Tibial nerve (tissue), 4 donors: ENCODE results near the gene RPL19. TPM values are rescaled to one million over a fixed set of nuclear protein-coding genes. Genes with fewer than 3 reads are reported as not detected.

Experiments
- DNase-seq, 2 donors: peaks; one replicate each; pipeline ENCODE4 v3.0.0-alpha.2; 2019; ENCODE audit warnings: low spot score in 2 of 2
- H3K27ac ChIP-seq, 4 donors: fragments of 200-600 bp; sonication (generic) in 3 of 4; one replicate each; pipeline ENCODE4 v1.5.1; 2017 to 2019; ENCODE audit warnings: mild to moderate bottlenecking in 1 of 4
- H3K27me3 ChIP-seq, 2 donors: fragments of 200-600 bp; sonication (generic) in 1 of 2; one replicate each; pipeline versions ENCODE4 v1.5.1 to v1.6.0; 2017 to 2019
- H3K36me3 ChIP-seq, 3 donors: fragments of 200-600 bp; sonication (generic); one replicate each; pipeline ENCODE4 v1.5.1; 2018 to 2019
- H3K4me1 ChIP-seq, 4 donors: fragments of 200-600 bp; sonication (generic) in 3 of 4; one replicate each; pipeline ENCODE4 v1.5.1; 2017 to 2019
- H3K4me3 ChIP-seq, 4 donors: fragments of 200-600 bp; sonication (generic) in 3 of 4; one replicate each; pipeline ENCODE4 v1.5.1; 2017 to 2019; ENCODE audit warnings: mild to moderate bottlenecking in 1 of 4, moderate library complexity in 1 of 4
- H3K9me3 ChIP-seq, 4 donors: fragments of 200-600 bp; sonication (generic) in 3 of 4; one replicate each; pipeline ENCODE4 v1.5.1; 2017 to 2019
- CTCF ChIP-seq, 5 experiments: fragments of 200-600 bp in 3 of 5; fragments of 450-650 bp in 2 of 5; sonication (generic) in 3 of 5; IDR thresholded peaks; one replicate each; pipeline ENCODE4 v1.5.1; 2016 to 2019; ENCODE audit warnings: antibody characterized with exemption in 5 of 5, mild to moderate bottlenecking in 3 of 5, moderate library complexity in 2 of 5
- EP300 ChIP-seq, 2 donors: sonication (generic); formaldehyde crosslinking; IDR thresholded peaks; one replicate each; pipeline ENCODE4 v1.6.1; 2017; ENCODE audit warnings: antibody characterized with exemption in 2 of 2, mild to moderate bottlenecking in 1 of 2
- POLR2A ChIP-seq, 2 donors: fragments of 450-650 bp; IDR thresholded peaks; one replicate each; pipeline ENCODE4 v1.6.1; 2017; ENCODE audit warnings: antibody characterized with exemption in 2 of 2, mild to moderate bottlenecking in 2 of 2, moderate library complexity in 2 of 2
- WGBS, 2 donors: methylation state at CpG; one replicate each; pipeline ENCODE4 v1.1.5; 2018; 5-methylcytosine and 5-hydroxymethylcytosine counted together
- total RNA-seq, 4 donors: library from RNA; depleted of rRNA; stranded (reverse); fragments of >200 nt; gene quantifications; one replicate each; pipeline ENCODE4 v1.1.0, GENCODE V29; 2016

Gene RPL19
- total RNA-seq, 4 donors from 2014 or later: 2,381 to 3,486 (median 2,809) TPM

- no peaks in the 10 kb centered on the region for H3K9me3 ChIP-seq
- no peak for TF ChIP-seq CTCF (IDR thresholded peaks at IDR 0.05)
- TF ChIP-seq EP300 (IDR thresholded peaks at IDR 0.05): peak in 1 of 2 donors; percentile 59
- peak in 1 of 2 donors; percentile 52 for TF ChIP-seq POLR2A (IDR thresholded peaks at IDR 0.05)
- WGBS, 2 donors: 0 to 1% methylated on average over 29 to 48 of the region's 55 CpGs
- peaks cover 0 to 67% (median 37%) of the 10 kb centered on the region in 4 donors for H3K4me1 ChIP-seq
- DNase-seq: peak; percentile 64 to 65
- peak within 1 kb of the TSS; percentile 61 to 95 (median 74) for H3K4me3 ChIP-seq
- no peaks in the 10 kb centered on the region for H3K27me3 ChIP-seq
- peaks cover 0 to 28% (median 15%) of the 10 kb centered on the region in 3 donors for H3K36me3 ChIP-seq
- H3K27ac ChIP-seq: peak within 1 kb of the TSS; percentile 67 to 97 (median 87)
These were observed 2.5 kb upstream of the RPL19 start, which contains the start of gene CACNB1 for GRCh38 chr17:39197380-39198185. Gene CACNB1 (minus strand): TSS chr17:39197669. CDS start chr17:39197495, 174 bp downstream.

- Histone ChIP-seq H3K9me3 (no peaks in the 10 kb centered on the region), H3K36me3 (peaks cover 0 to 28% (median 21%) of the 10 kb centered on the region in 3 donors), H3K27me3 (no peaks in the 10 kb centered on the region), H3K4me3 (peak overlapping the region in 3 of 4 donors; percentile 61 to 84 (median 64)), H3K4me1 (peaks cover 0 to 70% (median 37%) of the 10 kb centered on the region in 4 donors), H3K27ac (peak overlapping the region; percentile 67 to 97 (median 87))
- WGBS, 2 donors: 67 to 77% methylated on average over 4 of the region's 4 CpGs
- peak in 1 of 2 donors; percentile 36 for DNase-seq
- no peak for TF ChIP-seq EP300 (IDR thresholded peaks at IDR 0.05)
- no peak for TF ChIP-seq CTCF (IDR thresholded peaks at IDR 0.05)
- no peak for TF ChIP-seq POLR2A (IDR thresholded peaks at IDR 0.05)
These were observed 1.9 kb upstream of the RPL19 start for GRCh38 chr17:39198186-39198566.

GRCh38 chr17:39199820-39200069, 338 bp upstream of the RPL19 start:
- H3K4me3 ChIP-seq: peak overlapping the region; percentile 66 to 82 (median 73)
- no peak for TF ChIP-seq POLR2A (IDR thresholded peaks at IDR 0.05)
- no peak for TF ChIP-seq CTCF (IDR thresholded peaks at IDR 0.05)
- TF ChIP-seq EP300 (IDR thresholded peaks at IDR 0.05): peak in 1 of 2 donors; percentile 97
- H3K4me1 ChIP-seq: peaks cover 0 to 65% (median 36%) of the 10 kb centered on the region in 4 donors
- peaks cover 0 to 35% (median 34%) of the 10 kb centered on the region in 3 donors for H3K36me3 ChIP-seq
- peak; percentile 88 to 93 for DNase-seq
- H3K9me3 ChIP-seq: no peaks in the 10 kb centered on the region
- 1% methylated on average over 10 of the region's 10 CpGs for WGBS, 2 donors
- no peaks in the 10 kb centered on the region for H3K27me3 ChIP-seq
- peak overlapping the region; percentile 96 to 98 (median 97) for H3K27ac ChIP-seq

- Histone ChIP-seq H3K4me1 (peaks cover 0 to 52% (median 24%) of the 10 kb centered on the region in 4 donors), H3K27ac (peak overlapping the region; percentile 96 to 98 (median 97)), H3K27me3 (no peaks in the 10 kb centered on the region), H3K36me3 (peaks cover 0 to 42% (median 34%) of the 10 kb centered on the region in 3 donors), H3K4me3 (peak overlapping the region; percentile 66 to 82 (median 73)), H3K9me3 (no peaks in the 10 kb centered on the region)
- TF ChIP-seq POLR2A (IDR thresholded peaks at IDR 0.05) (no peak), CTCF (IDR thresholded peaks at IDR 0.05) (no peak)
- DNase-seq: no peak
- 35 to 42% methylated on average over 11 of the region's 11 CpGs for WGBS, 2 donors
These were observed 951 bp downstream of the RPL19 start for GRCh38 chr17:39200957-39201510.

- H3K4me1 ChIP-seq: peaks cover 0 to 35% (median 24%) of the 10 kb centered on the region in 4 donors
- no peak for DNase-seq
- no peak for TF ChIP-seq EP300 (IDR thresholded peaks at IDR 0.05)
- TF ChIP-seq POLR2A (IDR thresholded peaks at IDR 0.05): no peak
- TF ChIP-seq CTCF (IDR thresholded peaks at IDR 0.05): no peak
These were observed 4.2 kb downstream of the RPL19 start for GRCh38 chr17:39204245-39204644.

More at GRCh38 chr17:39204245-39204644, 4.2 kb downstream of the RPL19 start:
- no peak overlapping the region for H3K4me3 ChIP-seq
- peaks cover 0 to 4% of the 10 kb centered on the region in 2 donors for H3K27me3 ChIP-seq
- H3K36me3 ChIP-seq: peaks cover 0 to 42% (median 34%) of the 10 kb centered on the region in 3 donors
- H3K9me3 ChIP-seq: no peaks in the 10 kb centered on the region
- 76 to 87% methylated on average over 8 of the region's 8 CpGs for WGBS, 2 donors
- no peak overlapping the region for H3K27ac ChIP-seq
